ENCODE results near the gene RPL22L1.
"Not testable (repeated sequence)": the region's sequence is repeated elsewhere in the genome, so short reads cannot be mapped to it uniquely, and the experiment has no call there.

GRCh38 chr3:170896333-170896732 is 26.3 kb upstream of the RPL22L1 start:
- TF ChIP-seq EP300, CTCF (IDR thresholded peaks at IDR 0.05): not testable (repeated sequence)
